HFFc6 (cell line): ENCODE measurements around the gene PSEN2. TPM values are rescaled to one million over a fixed set of nuclear protein-coding genes. Genes with fewer than 3 reads are reported as not detected.

Experiments
- DNase-seq: peaks from one replicate; pipeline ENCODE4 v3.0.0-alpha.2; 2018
- H3K27ac Mint-ChIP-seq: 2 replicates; pipeline ENCODE4 v1.8.0; 2020; ENCODE audit warnings: mild to moderate bottlenecking, mixed read lengths
- H3K27me3 Mint-ChIP-seq: 2 replicates; pipeline ENCODE4 v1.8.0; 2021; ENCODE audit warnings: mild to moderate bottlenecking, moderate library complexity, mixed read lengths; ENCODE audit not compliant: insufficient read depth
- H3K36me3 Mint-ChIP-seq: 2 replicates; pipeline ENCODE4 v1.8.0; 2021; ENCODE audit warnings: low read depth, mixed read lengths
- H3K4me1 Mint-ChIP-seq: 2 replicates; pipeline ENCODE4 v1.8.0; 2020; ENCODE audit warnings: low read depth, mixed read lengths
- H3K4me3 Mint-ChIP-seq: 2 replicates; pipeline ENCODE4 v1.8.0; 2020; ENCODE audit warnings: mild to moderate bottlenecking, moderate library complexity, mixed read lengths
- H3K9me3 Mint-ChIP-seq: 2 replicates; pipeline ENCODE4 v1.8.0; 2020; ENCODE audit warnings: mild to moderate bottlenecking, mixed read lengths
- total RNA-seq, 6 experiments: library from RNA; stranded (reverse); fragmentation: NEBNext Ultra II Directional; extraction: Animal tissue kit (Norgen Biotek cat#: 25700); gene quantifications; 2 replicates in 1 of 6; 3 replicates in 5 of 6; pipeline ENCODE4 v1.2.3, GENCODE V29; 2021
- TF ChIP-seq, protein P1 (sequence below): fragments of 200-600 bp; sonication (generic); IDR thresholded peaks from 2 replicates; pipeline ENCODE4 v1.5.0; 2021; ENCODE audit warnings: antibody characterized with exemption, mild to moderate bottlenecking

PSEN2 gene
- total RNA-seq, 6 experiments from 2014 or later, result 11.0 to 17.4 (median 13.4) TPM

DNA sequence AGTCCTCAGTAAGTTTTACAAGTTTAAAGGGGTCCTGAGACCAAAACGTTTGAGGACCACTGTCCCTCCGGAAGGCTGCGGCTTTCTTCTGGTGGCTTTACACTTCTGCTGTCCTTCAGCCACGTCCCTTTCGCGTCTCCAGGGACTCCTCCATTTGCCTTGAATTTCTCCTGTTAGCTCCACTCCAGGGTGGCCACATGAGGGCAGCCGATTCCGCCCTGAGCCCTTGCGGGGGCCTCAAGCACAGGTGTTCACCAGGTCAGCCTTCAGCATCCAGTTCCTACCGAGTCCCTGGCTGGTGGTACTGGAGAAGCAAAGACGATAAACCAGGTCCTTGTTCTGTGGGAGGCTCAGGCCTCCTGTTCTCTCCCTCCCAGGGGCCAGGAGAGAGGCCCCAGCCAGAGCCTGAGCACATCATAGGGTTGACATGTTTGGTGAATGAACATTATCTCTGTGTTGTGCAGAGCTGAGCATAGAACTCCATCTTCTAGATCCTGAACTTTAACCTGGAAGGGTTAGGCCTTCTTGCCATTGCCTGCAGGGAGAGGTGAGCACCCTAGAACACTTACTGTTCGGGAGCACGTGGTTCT lies 42.3 kb downstream of the PSEN2 start:
- no peaks in the 10 kb centered on the region for H3K9me3 Mint-ChIP-seq
- peaks cover 2% of the 10 kb centered on the region; the same call in 1 of the 2 replicates for H3K27me3 Mint-ChIP-seq
- TF ChIP-seq, protein P1, sequence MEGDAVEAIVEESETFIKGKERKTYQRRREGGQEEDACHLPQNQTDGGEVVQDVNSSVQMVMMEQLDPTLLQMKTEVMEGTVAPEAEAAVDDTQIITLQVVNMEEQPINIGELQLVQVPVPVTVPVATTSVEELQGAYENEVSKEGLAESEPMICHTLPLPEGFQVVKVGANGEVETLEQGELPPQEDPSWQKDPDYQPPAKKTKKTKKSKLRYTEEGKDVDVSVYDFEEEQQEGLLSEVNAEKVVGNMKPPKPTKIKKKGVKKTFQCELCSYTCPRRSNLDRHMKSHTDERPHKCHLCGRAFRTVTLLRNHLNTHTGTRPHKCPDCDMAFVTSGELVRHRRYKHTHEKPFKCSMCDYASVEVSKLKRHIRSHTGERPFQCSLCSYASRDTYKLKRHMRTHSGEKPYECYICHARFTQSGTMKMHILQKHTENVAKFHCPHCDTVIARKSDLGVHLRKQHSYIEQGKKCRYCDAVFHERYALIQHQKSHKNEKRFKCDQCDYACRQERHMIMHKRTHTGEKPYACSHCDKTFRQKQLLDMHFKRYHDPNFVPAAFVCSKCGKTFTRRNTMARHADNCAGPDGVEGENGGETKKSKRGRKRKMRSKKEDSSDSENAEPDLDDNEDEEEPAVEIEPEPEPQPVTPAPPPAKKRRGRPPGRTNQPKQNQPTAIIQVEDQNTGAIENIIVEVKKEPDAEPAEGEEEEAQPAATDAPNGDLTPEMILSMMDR, result peak; percentile 61; the same call in 1 of the 2 replicates
- no peaks in the 10 kb centered on the region for H3K36me3 Mint-ChIP-seq
- no peak overlapping the region for H3K27ac Mint-ChIP-seq
- no peak for DNase-seq
- H3K4me3 Mint-ChIP-seq, result no peak overlapping the region
- no peaks in the 10 kb centered on the region for H3K4me1 Mint-ChIP-seq

DNA sequence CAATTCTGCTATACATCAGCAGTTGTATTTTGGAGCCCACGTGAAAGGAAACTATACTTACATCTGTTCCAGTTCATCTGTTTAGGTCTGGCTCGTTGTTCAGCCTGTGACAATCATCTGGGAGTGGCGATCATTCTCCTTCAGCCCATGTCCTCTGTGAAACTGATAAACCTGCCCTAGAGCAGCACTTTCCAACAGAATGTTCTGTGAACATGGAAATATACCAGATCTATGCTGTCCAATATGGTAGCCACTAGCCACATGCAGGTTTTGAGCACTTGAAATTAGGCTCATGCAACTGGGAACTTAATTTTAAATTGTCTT lies 45.2 kb downstream of the PSEN2 start:
- no peaks in the 10 kb centered on the region for H3K4me1 Mint-ChIP-seq
- H3K27me3 Mint-ChIP-seq, result peaks cover 11% of the 10 kb centered on the region
- TF ChIP-seq, protein P1, result no peak
- no peak overlapping the region for H3K27ac Mint-ChIP-seq
- DNase-seq, result no peak
- no peaks in the 10 kb centered on the region for H3K36me3 Mint-ChIP-seq
- no peaks in the 10 kb centered on the region for H3K9me3 Mint-ChIP-seq
- H3K4me3 Mint-ChIP-seq, result no peak overlapping the region

DNA sequence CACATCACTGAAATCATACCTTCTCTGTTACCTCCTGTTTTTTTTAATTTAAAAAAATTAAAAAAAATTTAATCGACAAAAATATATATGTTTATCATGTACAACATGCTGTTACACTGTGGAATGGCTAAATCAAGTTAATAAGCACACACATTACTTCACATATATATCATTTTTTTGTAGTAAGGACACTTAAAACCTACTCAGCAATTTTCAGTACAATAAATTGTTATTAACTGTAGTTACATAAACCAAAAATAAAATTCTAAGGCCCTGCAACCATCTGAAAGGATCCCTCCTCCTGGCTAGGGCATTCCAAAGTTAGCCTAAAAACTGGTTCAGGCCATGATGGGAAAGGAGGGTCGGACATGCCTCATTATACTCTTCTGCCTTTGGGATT lies 46.1 kb downstream of the PSEN2 start:
- Mint-ChIP-seq H3K36me3 (no peaks in the 10 kb centered on the region), H3K4me1 (no peaks in the 10 kb centered on the region), H3K27ac (no peak overlapping the region), H3K4me3 (no peak overlapping the region), H3K27me3 (peaks cover 13% of the 10 kb centered on the region), H3K9me3 (no peaks in the 10 kb centered on the region)
- DNase-seq, result no peak
- TF ChIP-seq, protein P1, result no peak

DNA sequence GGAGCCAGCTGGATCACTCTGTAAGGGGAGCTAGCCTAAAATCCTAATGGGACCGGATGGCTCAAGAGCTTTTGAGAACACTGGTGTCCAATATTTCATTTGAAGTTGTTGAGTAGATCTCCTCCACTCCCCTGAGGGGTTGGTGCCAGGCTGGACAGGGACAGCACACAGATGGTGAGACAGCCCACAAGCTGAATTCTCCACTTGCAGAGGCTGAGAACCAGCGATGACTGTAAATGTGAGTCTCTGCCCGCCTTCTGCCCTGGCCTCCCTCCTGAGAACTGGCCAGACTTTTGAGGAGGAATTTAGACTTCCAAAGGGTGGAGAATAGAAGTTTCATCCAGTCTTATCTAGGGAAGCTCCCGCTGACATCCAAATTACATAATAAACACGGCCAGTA lies 49.2 kb downstream of the PSEN2 start:
- DNase-seq, result no peak
- TF ChIP-seq, protein P1, result no peak
- Mint-ChIP-seq H3K4me3 (no peak overlapping the region), H3K27me3 (peaks cover 11% of the 10 kb centered on the region), H3K4me1 (no peaks in the 10 kb centered on the region), H3K27ac (no peak overlapping the region), H3K9me3 (no peaks in the 10 kb centered on the region), H3K36me3 (no peaks in the 10 kb centered on the region)

DNA sequence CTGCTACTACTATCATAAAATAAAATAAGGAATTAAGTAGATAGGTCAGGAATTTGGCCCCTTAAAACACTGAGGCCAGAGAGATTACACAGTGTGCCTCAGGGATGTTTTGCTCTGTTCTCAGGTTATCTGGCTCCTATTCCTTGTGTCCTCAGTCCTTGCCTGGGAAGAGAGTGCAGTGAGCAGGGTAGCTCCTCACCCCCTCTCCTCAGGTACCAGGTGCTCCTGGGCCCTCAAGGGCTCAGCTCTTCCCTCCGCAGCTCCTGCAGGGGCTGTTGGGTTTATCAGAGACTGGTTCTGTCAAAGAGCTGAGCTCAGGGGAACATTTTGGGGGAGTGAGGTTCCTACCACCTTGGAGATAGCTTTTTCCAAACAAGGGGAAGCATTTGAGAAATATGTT lies 49.6 kb downstream of the PSEN2 start:
- no peaks in the 10 kb centered on the region for H3K36me3 Mint-ChIP-seq
- no peak for DNase-seq
- TF ChIP-seq, protein P1, result no peak
- no peaks in the 10 kb centered on the region for H3K9me3 Mint-ChIP-seq
- no peaks in the 10 kb centered on the region for H3K4me1 Mint-ChIP-seq
- H3K27me3 Mint-ChIP-seq, result peaks cover 13% of the 10 kb centered on the region
- no peak overlapping the region for H3K27ac Mint-ChIP-seq
- H3K4me3 Mint-ChIP-seq, result no peak overlapping the region

DNA sequence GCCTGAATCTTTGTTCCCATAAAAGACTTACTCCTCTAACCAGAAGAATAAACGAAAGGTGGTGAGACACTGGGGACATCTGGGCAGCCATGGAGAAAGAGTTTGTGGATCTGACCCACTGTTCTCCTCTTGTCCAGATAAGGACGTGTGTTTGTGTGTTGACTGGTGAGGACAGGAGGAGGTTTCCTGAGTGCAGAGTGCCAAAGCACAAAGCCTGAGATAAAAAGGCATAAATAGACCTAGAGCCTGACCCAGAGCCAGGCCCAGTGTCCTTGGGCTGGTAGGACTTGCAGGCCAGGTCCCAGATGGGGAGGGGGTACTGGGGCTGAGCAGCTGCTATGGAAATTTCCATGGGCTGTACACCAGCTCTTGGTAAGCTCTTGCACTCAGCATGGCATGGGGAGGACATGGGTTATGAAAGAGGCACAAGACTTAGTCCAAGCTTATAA lies 50.1 kb downstream of the PSEN2 start:
- no peaks in the 10 kb centered on the region for H3K9me3 Mint-ChIP-seq

More for the DNA sequence above, 50.1 kb downstream of the PSEN2 start:
- no peak overlapping the region for H3K4me3 Mint-ChIP-seq
- DNase-seq, result no peak
- TF ChIP-seq, protein P1, result no peak
- no peaks in the 10 kb centered on the region for H3K36me3 Mint-ChIP-seq
- H3K27ac Mint-ChIP-seq, result no peak overlapping the region
- H3K27me3 Mint-ChIP-seq, result peaks cover 16% of the 10 kb centered on the region
- no peaks in the 10 kb centered on the region for H3K4me1 Mint-ChIP-seq
